Bronchial epithelial cell (primary cell): ENCODE results near the gene AIFM1. TPM values are rescaled to one million over a fixed set of nuclear protein-coding genes. Genes with fewer than 3 reads are reported as not detected.

Source experiments
- DNase-seq: peaks from one replicate; pipeline ENCODE4 v3.0.0-alpha.2; 2010; ENCODE audit warnings: low read depth
- FAIRE-seq: peaks from 2 replicates; lab custom pipeline; 2011; peaks lifted over from hg19 to GRCh38; lab: Jason Lieb, UNC
- H3K27me3 ChIP-seq: 2 replicates; pipeline ENCODE4 v1.5.1; 2011; ENCODE audit warnings: low read length; ENCODE audit not compliant: control insufficient read depth, insufficient read depth
- H3K36me3 ChIP-seq: 2 replicates; pipeline ENCODE4 v1.5.1; 2011; ENCODE audit warnings: low read length; ENCODE audit not compliant: control insufficient read depth, insufficient read depth
- H3K4me3 ChIP-seq: 2 replicates; pipeline ENCODE4 v1.5.1; 2011; ENCODE audit warnings: mild to moderate bottlenecking, low read depth, low read length, control low read depth
- total RNA-seq: library from RNA; depleted of rRNA; stranded (reverse); fragments of >200 nt; gene quantifications from 2 replicates; pipeline ENCODE4 v1.2.1, GENCODE V29; 2014
- TF ChIP-seq, protein P1 (sequence below): IDR thresholded peaks from 2 replicates; pipeline ENCODE4 v1.5.1; 2011; ENCODE audit warnings: mild to moderate bottlenecking, moderate library complexity, low read length, control low read depth, inconsistent platforms; ENCODE audit not compliant: insufficient read depth, severe bottlenecking

Gene AIFM1
- total RNA-seq, 1 donor from 2014 or later: 26.6 TPM

DNA sequence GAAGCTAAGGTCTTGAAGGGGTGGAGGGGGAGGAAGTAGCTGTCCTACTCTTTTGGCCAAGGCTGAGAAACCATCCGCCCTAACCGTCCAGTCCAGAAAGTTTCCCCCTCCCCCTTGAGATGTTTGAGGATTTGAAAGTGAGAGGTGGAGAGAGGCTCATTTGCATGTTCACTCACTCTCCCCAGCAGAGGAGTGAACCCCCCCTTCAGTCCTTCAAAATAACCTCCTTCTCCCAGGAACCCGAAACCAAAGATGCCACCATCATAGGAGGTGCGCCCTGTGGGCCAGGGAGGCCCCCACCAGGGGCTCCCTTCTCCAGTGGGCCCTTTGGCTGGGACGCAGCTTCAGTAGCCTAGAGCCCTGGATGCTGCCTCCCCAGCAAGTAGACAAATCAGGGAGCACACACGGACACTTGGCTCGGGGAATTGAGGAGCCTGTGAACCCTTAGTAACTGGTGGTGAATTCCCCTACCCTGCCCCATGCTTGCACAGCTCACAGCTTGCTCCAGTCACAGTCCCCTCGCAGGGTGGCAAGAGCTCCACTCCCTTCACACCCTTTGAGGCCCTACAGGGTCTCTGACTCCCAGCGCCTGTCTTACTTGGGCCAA is 80.9 kb downstream of the AIFM1 start:
- FAIRE-seq: no peak
- H3K4me3 ChIP-seq: no peak overlapping the region
- TF ChIP-seq, protein P1, sequence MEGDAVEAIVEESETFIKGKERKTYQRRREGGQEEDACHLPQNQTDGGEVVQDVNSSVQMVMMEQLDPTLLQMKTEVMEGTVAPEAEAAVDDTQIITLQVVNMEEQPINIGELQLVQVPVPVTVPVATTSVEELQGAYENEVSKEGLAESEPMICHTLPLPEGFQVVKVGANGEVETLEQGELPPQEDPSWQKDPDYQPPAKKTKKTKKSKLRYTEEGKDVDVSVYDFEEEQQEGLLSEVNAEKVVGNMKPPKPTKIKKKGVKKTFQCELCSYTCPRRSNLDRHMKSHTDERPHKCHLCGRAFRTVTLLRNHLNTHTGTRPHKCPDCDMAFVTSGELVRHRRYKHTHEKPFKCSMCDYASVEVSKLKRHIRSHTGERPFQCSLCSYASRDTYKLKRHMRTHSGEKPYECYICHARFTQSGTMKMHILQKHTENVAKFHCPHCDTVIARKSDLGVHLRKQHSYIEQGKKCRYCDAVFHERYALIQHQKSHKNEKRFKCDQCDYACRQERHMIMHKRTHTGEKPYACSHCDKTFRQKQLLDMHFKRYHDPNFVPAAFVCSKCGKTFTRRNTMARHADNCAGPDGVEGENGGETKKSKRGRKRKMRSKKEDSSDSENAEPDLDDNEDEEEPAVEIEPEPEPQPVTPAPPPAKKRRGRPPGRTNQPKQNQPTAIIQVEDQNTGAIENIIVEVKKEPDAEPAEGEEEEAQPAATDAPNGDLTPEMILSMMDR: no peak
- peaks cover 1% of the 10 kb centered on the region for H3K36me3 ChIP-seq
- DNase-seq: no peak
- no peaks in the 10 kb centered on the region for H3K27me3 ChIP-seq

DNA sequence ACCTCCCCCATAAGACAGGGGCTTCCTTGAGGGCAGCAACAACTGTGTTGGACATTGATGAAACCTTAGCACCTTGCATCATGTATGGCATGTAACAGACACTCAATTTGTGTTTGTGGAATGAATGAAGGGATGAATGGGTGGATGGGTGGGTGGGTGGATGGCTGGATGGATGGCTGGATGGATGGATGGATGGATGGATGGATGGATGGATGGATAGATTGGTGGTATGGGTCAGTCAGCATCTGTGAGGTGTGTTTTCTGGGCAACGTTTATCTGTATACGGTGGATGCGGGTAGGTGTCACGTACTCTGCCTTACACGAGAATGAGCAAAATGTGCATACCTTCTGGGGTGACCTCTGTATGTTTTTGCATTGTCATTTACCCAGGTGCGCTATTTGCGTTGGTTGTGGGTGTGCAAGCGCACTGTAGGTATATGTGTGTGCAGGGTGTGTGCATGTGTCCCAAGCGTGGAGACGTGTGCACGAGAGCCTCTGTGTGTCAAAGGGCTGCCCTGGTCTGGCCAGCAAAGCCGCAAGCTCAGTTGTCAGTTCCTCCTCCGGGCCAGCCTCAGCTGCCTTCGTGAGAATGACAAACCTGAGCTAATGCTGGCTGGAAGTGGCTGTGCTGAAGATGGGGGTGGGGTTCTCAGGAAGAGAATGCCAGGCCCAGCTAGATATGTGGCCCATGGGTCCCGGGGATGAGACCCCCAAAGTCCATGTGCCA is 81.8 kb downstream of the AIFM1 start:
- H3K36me3 ChIP-seq: peaks cover 1% of the 10 kb centered on the region
- H3K4me3 ChIP-seq: no peak overlapping the region
- FAIRE-seq: no peak
- H3K27me3 ChIP-seq: no peaks in the 10 kb centered on the region
- TF ChIP-seq, protein P1: no peak
- DNase-seq: no peak

DNA sequence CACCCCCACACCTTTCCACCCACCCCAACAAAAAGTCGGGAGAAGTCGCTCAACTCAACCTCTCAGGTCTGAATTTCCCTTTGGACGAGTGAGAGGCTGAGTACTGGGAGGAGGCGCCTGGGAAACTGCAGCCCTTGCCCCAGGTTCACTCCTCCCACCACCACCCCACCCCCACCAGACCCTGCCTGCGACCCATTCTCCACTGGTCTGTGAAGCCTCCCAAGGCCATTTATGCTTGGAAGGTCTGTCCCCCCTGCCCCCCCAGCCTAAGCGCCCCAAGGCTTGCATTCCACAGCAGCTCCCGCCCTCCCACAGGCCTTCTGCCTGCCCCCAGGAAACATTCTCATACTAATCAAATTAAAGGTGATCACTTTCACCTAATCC is 82.5 kb downstream of the AIFM1 start:
- no peak overlapping the region for H3K4me3 ChIP-seq
- peaks cover 1% of the 10 kb centered on the region for H3K36me3 ChIP-seq
- DNase-seq: no peak
- H3K27me3 ChIP-seq: no peaks in the 10 kb centered on the region
- TF ChIP-seq, protein P1: no peak
- FAIRE-seq: no peak

DNA sequence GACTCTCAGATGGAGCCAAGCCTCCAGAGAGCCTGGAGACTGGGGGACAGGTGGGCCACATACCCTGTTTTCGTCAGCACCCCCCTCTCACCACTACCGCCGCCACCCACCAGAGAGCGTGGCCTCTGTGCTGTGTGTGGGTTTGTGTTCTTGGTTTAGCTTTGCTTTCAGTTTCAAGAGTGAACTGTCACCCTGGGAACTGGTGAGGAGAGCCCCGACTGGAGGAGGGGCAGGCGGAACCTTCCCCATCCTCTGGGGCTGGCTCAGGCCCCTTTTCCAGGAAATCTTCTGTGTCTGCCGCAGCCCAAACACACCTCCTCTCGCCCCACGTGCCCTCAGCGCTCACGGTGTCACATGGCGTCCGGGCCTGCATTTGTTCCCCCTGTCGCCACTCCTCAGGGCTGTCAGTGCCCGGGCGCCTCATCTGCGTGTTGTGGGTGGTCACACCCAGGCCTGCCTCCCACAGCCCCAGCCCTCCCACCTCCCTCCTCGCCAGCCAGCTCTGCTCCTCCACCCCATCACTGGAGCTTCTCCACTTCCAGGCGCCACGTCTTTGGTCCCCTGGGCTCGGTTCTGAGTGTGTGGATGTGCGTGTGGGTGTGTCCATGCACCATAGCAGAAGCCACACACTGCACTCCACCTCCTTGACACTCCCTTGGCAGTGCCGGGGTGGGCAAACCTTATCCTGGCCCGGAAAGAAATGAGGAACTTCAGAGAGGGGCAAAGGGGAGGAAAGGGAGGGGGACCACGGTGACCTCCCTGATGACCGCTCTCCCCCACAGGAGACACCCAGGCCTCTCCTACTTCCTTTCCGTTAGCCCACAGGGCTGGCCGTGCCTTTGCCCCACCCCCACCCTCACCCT is 83.2 kb downstream of the AIFM1 start:
- FAIRE-seq (no peak), DNase-seq (no peak)
- Histone ChIP-seq H3K4me3 (no peak overlapping the region), H3K27me3 (no peaks in the 10 kb centered on the region), H3K36me3 (peaks cover 2% of the 10 kb centered on the region)
- TF ChIP-seq, protein P1: no peak

DNA sequence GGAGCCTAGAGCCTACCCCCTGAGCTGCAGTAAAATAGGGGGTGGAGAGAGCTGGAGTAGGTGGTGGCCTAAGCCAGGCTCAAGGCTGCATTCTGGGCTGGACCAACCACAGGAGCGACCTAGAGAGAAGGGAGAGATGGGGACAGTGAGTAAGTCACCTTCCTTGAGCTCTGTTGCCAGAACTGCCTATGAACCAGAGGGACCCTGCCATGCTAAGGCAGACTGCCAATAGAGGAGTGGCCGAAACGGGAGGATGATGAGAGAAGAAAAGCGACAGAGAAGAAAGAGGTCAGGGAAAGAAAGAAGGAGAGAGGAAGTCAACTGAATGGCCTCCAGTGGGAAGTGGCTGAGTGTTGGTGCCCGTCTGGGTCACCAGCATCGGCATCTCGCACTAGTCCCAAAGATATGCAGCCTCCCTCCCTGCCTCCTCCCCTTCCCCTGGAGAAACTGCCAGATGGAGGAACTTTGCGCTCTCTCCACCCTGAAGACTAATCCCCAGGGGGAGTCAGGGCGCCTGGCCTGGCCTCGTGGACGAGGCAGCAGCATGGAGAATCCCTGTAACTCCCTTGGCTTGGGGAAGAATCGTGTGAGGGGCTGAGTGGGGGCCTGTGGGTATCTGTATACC is 84.1 kb downstream of the AIFM1 start:
- FAIRE-seq: no peak
- no peak overlapping the region for H3K4me3 ChIP-seq
- DNase-seq: no peak
- TF ChIP-seq, protein P1: no peak
- H3K36me3 ChIP-seq: peaks cover 2% of the 10 kb centered on the region
- no peaks in the 10 kb centered on the region for H3K27me3 ChIP-seq
